HEK293 (cell line): ENCODE measurements around the gene CDON.

Experiments
- CTCF ChIP-seq: fragments of 450-650 bp; formaldehyde crosslinking; IDR thresholded peaks from 2 replicates; pipeline ENCODE4 v1.5.1; 2016; ENCODE audit warnings: missing biosample characterization, missing genetic modification characterization
- YY1 ChIP-seq: fragments of 450-650 bp; formaldehyde crosslinking; IDR thresholded peaks from 2 replicates; pipeline ENCODE4 v1.5.1; 2018; ENCODE audit warnings: missing biosample characterization, missing genetic modification characterization
- ZFP41 ChIP-seq: fragments of 450-650 bp; formaldehyde crosslinking; IDR thresholded peaks from 2 replicates; pipeline ENCODE4 v1.5.1; 2016; ENCODE audit warnings: missing biosample characterization, missing genetic modification characterization, borderline replicate concordance
- ZNF121 ChIP-seq: fragments of 450-650 bp; formaldehyde crosslinking; IDR thresholded peaks from 2 replicates; pipeline ENCODE4 v1.5.1; 2016; ENCODE audit warnings: missing biosample characterization, missing genetic modification characterization
- ZNF169 ChIP-seq: fragments of 450-650 bp; formaldehyde crosslinking; IDR thresholded peaks from 2 replicates; pipeline ENCODE4 v1.5.1; 2016; ENCODE audit warnings: missing biosample characterization, missing genetic modification characterization
- ZNF280C ChIP-seq: fragments of 450-650 bp; formaldehyde crosslinking; IDR thresholded peaks from 2 replicates; pipeline ENCODE4 v1.5.1; 2016; ENCODE audit warnings: missing biosample characterization, missing genetic modification characterization
- ZNF341 ChIP-seq: fragments of 450-650 bp; formaldehyde crosslinking; IDR thresholded peaks from 2 replicates; pipeline ENCODE4; 2016; ENCODE audit warnings: low read depth, missing biosample characterization, missing genetic modification characterization
- ZNF548 ChIP-seq: fragments of 450-650 bp; formaldehyde crosslinking; IDR thresholded peaks from 2 replicates; pipeline ENCODE4 v1.5.1; 2016; ENCODE audit warnings: missing biosample characterization, missing genetic modification characterization
- ZNF560 ChIP-seq: fragments of 450-650 bp; formaldehyde crosslinking; IDR thresholded peaks from 2 replicates; pipeline ENCODE4 v1.5.1; 2017; ENCODE audit warnings: missing biosample characterization, missing genetic modification characterization, borderline replicate concordance
- ZNF580 ChIP-seq: fragments of 450-650 bp; formaldehyde crosslinking; IDR thresholded peaks from 2 replicates; pipeline ENCODE4 v1.5.1; 2016; ENCODE audit warnings: missing biosample characterization, missing genetic modification characterization
- ZSCAN30 ChIP-seq: fragments of 450-650 bp; IDR thresholded peaks from 2 replicates; pipeline ENCODE4 v1.5.1; 2018; ENCODE audit warnings: missing biosample characterization, mild to moderate bottlenecking, missing genetic modification characterization, moderate library complexity
- TF ChIP-seq, protein P1 (sequence below): fragments of 450-650 bp; formaldehyde crosslinking; IDR thresholded peaks from 2 replicates; pipeline ENCODE4 v1.5.1; 2016; ENCODE audit warnings: missing biosample characterization, missing genetic modification characterization
- TF ChIP-seq, protein P2 (sequence below): fragments of 450-650 bp; formaldehyde crosslinking; IDR thresholded peaks from 2 replicates; pipeline ENCODE4 v1.5.0; 2017; ENCODE audit warnings: missing biosample characterization, missing genetic modification characterization, borderline replicate concordance

- no peak for TF ChIP-seq CTCF (tag by site-specific recombination)
- no peak for TF ChIP-seq ZNF341 (tag by site-specific recombination)
- TF ChIP-seq ZNF548: no peak
- no peak for TF ChIP-seq ZNF169 (tag by site-specific recombination)
- TF ChIP-seq ZNF560 (tag by site-specific recombination): no peak
- TF ChIP-seq ZNF580 (tag by site-specific recombination): no peak
- no peak for TF ChIP-seq YY1 (tag by site-specific recombination)
- TF ChIP-seq ZNF121 (tag by site-specific recombination): no peak
- no peak for TF ChIP-seq ZNF280C (tag by site-specific recombination)
- TF ChIP-seq, protein P1, sequence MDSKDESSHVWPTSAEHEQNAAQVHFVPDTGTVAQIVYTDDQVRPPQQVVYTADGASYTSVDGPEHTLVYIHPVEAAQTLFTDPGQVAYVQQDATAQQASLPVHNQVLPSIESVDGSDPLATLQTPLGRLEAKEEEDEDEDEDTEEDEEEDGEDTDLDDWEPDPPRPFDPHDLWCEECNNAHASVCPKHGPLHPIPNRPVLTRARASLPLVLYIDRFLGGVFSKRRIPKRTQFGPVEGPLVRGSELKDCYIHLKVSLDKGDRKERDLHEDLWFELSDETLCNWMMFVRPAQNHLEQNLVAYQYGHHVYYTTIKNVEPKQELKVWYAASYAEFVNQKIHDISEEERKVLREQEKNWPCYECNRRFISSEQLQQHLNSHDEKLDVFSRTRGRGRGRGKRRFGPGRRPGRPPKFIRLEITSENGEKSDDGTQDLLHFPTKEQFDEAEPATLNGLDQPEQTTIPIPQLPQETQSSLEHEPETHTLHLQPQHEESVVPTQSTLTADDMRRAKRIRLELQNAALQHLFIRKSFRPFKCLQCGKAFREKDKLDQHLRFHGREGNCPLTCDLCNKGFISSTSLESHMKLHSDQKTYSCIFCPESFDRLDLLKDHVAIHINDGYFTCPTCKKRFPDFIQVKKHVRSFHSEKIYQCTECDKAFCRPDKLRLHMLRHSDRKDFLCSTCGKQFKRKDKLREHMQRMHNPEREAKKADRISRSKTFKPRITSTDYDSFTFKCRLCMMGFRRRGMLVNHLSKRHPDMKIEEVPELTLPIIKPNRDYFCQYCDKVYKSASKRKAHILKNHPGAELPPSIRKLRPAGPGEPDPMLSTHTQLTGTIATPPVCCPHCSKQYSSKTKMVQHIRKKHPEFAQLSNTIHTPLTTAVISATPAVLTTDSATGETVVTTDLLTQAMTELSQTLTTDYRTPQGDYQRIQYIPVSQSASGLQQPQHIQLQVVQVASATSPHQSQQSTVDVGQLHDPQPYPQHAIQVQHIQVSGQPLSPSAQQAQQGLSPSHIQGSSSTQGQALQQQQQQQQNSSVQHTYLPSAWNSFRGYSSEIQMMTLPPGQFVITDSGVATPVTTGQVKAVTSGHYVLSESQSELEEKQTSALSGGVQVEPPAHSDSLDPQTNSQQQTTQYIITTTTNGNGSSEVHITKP (tag by site-specific recombination): no peak
- no peak for TF ChIP-seq ZSCAN30 (tag by site-specific recombination)
- TF ChIP-seq, protein P2, sequence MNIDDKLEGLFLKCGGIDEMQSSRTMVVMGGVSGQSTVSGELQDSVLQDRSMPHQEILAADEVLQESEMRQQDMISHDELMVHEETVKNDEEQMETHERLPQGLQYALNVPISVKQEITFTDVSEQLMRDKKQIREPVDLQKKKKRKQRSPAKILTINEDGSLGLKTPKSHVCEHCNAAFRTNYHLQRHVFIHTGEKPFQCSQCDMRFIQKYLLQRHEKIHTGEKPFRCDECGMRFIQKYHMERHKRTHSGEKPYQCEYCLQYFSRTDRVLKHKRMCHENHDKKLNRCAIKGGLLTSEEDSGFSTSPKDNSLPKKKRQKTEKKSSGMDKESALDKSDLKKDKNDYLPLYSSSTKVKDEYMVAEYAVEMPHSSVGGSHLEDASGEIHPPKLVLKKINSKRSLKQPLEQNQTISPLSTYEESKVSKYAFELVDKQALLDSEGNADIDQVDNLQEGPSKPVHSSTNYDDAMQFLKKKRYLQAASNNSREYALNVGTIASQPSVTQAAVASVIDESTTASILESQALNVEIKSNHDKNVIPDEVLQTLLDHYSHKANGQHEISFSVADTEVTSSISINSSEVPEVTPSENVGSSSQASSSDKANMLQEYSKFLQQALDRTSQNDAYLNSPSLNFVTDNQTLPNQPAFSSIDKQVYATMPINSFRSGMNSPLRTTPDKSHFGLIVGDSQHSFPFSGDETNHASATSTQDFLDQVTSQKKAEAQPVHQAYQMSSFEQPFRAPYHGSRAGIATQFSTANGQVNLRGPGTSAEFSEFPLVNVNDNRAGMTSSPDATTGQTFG (tag by site-specific recombination): no peak
- no peak for TF ChIP-seq ZFP41
Observed at GRCh38 chr11:126011754-126012153, 50.9 kb downstream of the CDON start.
